AML-193 (cell line): ENCODE data around the gene TGM5.

ENCODE experiments used
- DNase-seq, 2 experiments: peaks; one replicate each; lab custom pipeline; 2025; lab: John Stamatoyannopoulos, UW

The TGM5 gene

DNA sequence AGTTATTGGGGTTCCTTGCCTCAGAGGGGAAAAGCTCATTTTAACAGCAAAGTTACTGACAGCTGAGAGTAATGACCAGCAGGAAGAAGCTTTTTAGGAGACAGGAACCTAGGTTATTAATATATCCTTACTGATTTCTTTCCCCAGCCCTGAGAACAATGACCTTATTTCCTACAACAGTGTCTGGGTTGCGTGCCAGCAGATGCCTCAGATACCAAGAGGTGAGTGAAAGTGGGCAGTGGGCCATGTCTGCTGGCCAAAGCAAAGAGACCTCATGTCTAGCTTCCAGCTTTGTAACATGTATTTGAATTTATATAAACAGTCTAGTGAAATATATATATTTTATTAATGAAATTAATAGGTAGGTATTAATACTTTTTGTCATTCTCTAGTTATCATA lies 76.5 kb downstream of the TGM5 start:
- no peak for DNase-seq

DNA sequence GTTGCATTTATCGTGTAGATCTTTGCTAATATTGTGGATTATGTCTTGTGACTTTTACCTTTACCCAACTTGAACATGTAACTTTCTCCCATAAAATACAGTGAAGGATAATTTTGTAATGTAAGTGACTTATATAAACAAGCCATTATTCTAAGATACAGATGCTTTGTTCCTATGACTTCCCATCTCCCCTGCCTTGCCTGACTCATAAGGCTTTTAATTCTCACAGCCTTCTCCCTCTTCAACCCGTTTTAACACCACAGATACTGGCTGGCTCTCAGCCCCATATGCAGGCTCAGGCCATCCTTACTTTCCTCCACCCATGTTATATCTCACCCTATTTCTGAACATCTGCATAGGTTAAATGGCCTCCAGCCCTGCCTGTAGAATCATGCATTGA lies 77.4 kb downstream of the TGM5 start:
- no peak for DNase-seq

DNA sequence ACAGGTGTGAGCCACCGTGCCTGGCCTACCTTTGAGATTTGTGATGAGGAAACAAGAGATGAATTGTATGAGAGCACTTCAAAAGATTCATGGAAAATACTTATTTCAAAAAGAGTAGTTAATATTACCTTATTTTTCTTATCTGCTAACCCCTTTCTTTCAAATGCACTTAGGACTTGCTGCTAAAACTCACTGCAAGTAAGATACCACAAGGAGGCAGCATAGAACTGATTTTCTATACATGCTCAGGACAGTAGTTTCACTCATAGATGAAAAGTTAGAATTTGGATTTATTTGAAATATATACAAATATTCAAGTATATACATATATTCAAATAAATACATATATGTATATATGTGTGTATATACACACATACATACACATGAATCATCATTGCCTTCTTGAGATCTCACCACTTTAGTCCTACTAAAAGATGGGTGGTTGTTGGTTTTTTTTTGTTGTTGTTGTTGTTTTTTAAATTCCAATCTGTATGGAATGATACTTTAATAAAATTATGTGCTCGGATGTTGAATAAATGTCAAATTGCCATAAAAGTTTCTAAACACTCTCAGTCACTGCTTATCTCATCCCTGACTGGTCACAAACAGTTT lies 79.1 kb downstream of the TGM5 start:
- DNase-seq, result peak; percentile 82

DNA sequence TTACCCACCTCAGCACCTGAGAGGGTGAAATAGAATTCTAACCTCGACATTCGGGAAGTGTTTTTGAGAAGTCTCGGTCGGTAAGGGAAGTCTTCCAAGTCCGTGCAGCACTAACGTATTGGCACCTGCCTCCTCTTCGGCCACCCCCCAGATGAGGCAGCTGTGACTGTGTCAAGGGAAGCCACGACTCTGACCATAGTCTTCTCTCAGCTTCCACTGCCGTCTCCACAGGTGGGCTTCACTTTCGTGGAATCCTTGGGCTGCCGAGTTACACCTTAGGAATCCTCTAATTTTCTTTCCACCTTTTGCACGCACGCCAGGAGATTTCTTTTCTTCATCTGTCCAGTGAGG lies 80.8 kb downstream of the TGM5 start:
- peak; percentile 36 to 51 for DNase-seq

DNA sequence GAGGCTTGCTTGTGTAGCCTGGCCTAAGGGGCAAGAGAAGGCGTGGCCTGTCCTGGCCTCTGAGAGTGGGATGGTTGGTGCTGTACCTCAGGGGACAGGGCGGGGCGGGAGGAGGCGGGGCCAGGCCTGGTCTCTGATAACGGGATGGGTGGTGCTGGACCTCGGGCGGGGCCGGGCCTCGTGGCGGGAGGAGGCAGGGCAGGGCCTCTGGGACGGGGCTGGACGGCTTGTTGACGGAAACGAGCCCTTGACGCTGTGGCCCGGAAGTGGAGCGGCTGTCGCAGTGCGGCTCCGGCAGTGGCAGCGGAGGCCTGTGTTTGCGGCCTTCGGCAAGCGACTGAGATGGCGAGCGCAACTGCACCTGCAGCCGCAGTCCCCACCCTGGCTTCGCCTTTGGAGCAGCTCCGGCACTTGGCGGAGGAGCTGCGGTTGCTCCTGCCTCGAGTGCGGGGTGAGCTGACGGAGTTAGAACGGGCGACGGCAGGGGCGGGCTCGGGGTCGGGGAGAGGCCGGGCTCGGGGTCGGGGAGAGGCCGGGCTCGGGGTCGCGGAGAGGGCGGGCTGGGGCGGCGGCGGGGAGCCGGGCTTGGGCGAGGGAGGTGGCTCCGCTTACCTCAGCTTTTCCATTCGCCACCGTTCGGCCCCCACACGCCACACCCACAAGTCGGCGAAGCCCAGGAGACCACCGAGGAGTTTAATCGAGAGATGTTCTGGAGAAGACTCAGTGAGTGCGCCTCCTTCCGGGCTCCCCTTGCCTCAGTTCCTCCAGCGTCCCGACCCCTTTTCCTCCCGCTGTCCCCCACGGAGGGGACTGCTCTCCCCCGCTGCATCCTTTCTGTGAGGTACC lies 81.3 kb downstream of the TGM5 start, which contains the start of gene CCNDBP1:
CCNDBP1 (plus strand) TSS at position 247 of the 846 bp plus-strand sequence; CDS start at position 343, 96 bp downstream.
- DNase-seq, result peak; percentile 85

DNA sequence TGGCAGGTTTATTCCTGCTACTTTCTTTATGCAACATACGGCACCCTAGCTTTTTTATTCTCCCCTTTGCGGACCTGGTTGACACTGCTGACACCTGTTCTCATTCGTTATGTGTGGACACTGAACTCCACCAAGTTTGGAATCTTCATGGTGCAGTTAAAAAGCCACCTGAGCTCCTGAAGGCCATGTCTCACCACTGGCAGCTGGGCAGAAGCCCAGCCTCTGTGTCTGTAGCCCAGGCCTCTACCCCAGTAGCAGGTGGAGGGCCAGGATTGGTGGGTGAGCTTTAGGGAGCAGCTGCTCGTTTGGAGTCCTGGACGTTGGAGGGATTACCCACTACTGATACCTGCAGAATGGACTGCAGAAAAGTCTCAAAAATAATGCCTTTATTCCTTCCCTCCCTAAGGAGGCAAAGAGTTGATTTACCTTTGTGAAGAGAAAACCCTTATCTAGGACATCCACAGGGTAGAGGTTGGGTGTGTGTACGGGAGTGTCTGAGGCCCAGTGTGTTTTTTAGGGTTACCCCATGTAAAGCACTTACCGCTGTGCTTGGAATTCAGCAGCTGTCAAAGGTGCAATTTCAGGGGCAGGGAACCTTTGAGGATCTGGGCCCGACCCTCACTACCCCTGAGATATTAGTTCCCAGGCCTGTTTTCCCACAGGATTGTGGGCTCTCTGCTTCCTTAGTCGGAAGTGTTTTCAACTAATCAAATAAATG lies 82.2 kb downstream of the TGM5 start:
- no peak for DNase-seq

DNA sequence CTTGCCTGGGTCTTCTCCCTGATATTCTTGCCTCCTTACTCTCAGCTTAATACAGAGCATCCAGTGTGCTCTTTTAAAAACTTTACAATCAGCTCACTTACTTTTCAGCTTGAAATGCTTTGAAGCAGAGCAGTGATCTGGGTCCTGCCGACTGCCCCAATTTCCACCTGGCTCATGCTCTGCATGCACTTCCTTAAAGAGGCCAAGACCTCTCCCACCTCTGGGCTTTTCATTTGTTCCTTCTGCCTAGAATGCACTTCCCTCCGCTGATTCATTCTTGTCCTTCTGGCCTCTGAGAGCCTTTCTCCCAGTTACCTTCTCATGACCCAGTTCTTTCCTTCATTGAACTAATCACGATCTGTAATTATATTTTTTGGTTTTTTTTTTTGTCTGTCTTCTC lies 83.5 kb downstream of the TGM5 start:
- DNase-seq, result no peak
